Hepatocyte (in vitro differentiated cells): ENCODE results near the gene CSF1R. TPM values are rescaled to one million over a fixed set of nuclear protein-coding genes. Genes with fewer than 3 reads are reported as not detected.
A peak's percentile ranks its signal among the peaks of the same experiment; 100 is the strongest.

Source experiments
- DNase-seq: peaks from one replicate; pipeline ENCODE4 v3.0.0-alpha.2; 2016; ENCODE audit warnings: low spot score
- H2AFZ ChIP-seq: fragments of 200-600 bp; sonication (generic); 2 replicates; pipeline ENCODE4 v1.6.0; 2016; ENCODE audit warnings: antibody characterized with exemption, mild to moderate bottlenecking
- H3K27ac ChIP-seq: fragments of 200-600 bp; sonication (generic); 2 replicates; pipeline ENCODE4 v1.5.1; 2016; ENCODE audit warnings: mild to moderate bottlenecking
- H3K27me3 ChIP-seq: fragments of 200-600 bp; sonication (generic); 2 replicates; pipeline ENCODE4 v1.6.1; 2016
- H3K36me3 ChIP-seq: fragments of 200-600 bp; sonication (generic); replicated peaks from 2 replicates; pipeline ENCODE4 v1.5.1; 2016; ENCODE audit warnings: low read depth; ENCODE audit not compliant: insufficient read depth
- H3K4me1 ChIP-seq: fragments of 200-600 bp; sonication (generic); 2 replicates; pipeline ENCODE4 v1.5.1; 2016; ENCODE audit warnings: mild to moderate bottlenecking, moderate library complexity; ENCODE audit not compliant: insufficient read depth
- H3K4me2 ChIP-seq: fragments of 200-600 bp; sonication (generic); 2 replicates; pipeline ENCODE4 v1.6.0; 2016
- H3K4me3 ChIP-seq: fragments of 200-600 bp; sonication (generic); 2 replicates; pipeline ENCODE4 v1.5.1; 2016; ENCODE audit warnings: mild to moderate bottlenecking
- H3K79me2 ChIP-seq: fragments of 200-600 bp; sonication (generic); 2 replicates; pipeline ENCODE4 v1.6.0; 2017; ENCODE audit warnings: mild to moderate bottlenecking
- H3K9me2 ChIP-seq: fragments of 200-600 bp; sonication (generic); replicated peaks from 2 replicates; pipeline ENCODE4 v1.6.0; 2017; ENCODE audit warnings: mild to moderate bottlenecking; ENCODE audit not compliant: insufficient read depth
- H3K9me3 ChIP-seq: fragments of 200-600 bp; sonication (generic); 2 replicates; pipeline ENCODE4 v1.5.1; 2016; ENCODE audit warnings: low read depth, mild to moderate bottlenecking
- H4K20me1 ChIP-seq: fragments of 200-600 bp; sonication (generic); 2 replicates; pipeline ENCODE4 v1.6.0; 2016; ENCODE audit warnings: mild to moderate bottlenecking; ENCODE audit not compliant: insufficient read depth, poor library complexity, severe bottlenecking
- EZH2 ChIP-seq: fragments of 200-600 bp; sonication (generic); IDR thresholded peaks from 2 replicates; pipeline ENCODE4 v1.6.1; 2016; ENCODE audit warnings: antibody characterized with exemption, mild to moderate bottlenecking, borderline replicate concordance
- EZH2phosphoT487 ChIP-seq: fragments of 200-600 bp; sonication (generic); IDR thresholded peaks from one replicate; pipeline ENCODE4 v1.6.1; 2018; ENCODE audit warnings: antibody characterized with exemption, mild to moderate bottlenecking, low read depth, moderate library complexity; ENCODE audit not compliant: unreplicated experiment, severe bottlenecking
- WGBS: methylation state at CpG from one replicate; pipeline ENCODE4 v1.1.6; 2016; ENCODE audit warnings: low lambda C conversion rate; ENCODE audit errors: missing lambda C conversion rate; 5-methylcytosine and 5-hydroxymethylcytosine counted together
- polyA plus RNA-seq: library from polyadenylated mRNA; unstranded; fragments of >200 nt; fragmentation: Nextera tagmentation; extraction: Ambion mirVana; gene quantifications from 2 replicates; pipeline ENCODE4 v1.2.1, GENCODE V29; 2016
- total RNA-seq: library from RNA; depleted of rRNA; stranded (reverse); fragments of >200 nt; gene quantifications from 2 replicates; pipeline ENCODE4 v1.2.3, GENCODE V29; 2014
- TF ChIP-seq, protein P1 (sequence below): fragments of 200-600 bp; sonication (generic); IDR thresholded peaks from 2 replicates; pipeline ENCODE4 v1.5.1; 2016; ENCODE audit warnings: antibody characterized with exemption, mild to moderate bottlenecking; ENCODE audit not compliant: poor library complexity

Gene CSF1R
- total and polyA plus RNA-seq, 2 experiments from 2014 or later, result 3.6 to 4.7 TPM

DNA sequence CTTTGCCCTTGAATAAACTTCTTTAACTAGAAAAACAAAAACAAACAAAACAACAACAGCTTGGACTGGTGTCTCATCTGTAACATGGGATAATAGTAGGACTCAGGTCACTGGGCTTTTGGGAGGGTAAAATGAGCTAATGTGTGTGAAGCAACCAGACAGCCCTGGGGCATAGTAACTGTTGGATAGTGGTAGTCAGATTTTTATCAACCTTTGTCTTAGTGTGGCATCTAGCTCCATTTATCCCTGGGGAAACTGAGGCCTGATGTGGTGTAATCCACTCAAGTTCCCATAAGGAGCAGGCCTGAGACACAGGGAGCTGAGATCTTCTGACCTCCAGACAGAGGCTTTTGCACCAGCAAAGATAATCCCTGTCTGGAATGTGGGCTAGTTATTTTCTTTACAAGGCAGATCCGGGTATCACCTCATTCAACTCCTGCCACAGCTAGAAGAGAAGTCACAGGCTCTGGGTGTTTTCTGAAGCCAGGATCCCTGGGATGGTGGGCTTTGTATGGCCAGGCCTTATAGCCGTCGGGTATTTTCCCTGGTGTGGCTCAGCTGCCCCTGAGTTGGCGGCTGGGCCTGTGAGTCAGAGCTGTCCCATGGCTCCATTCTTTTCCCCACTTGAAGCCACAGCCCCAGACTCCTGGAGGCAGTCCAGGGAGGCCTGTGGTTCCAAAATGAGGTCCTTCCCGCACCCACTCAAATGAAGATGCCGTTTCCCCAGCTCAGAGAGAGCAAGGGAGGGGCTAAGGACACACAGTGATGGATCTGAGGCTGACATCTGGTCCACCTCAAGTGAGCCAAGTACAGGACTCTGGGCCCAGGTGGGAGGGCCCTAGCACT, 26.1 kb upstream of the CSF1R start:
- no peaks in the 10 kb centered on the region for H3K27me3 ChIP-seq
- no peaks in the 10 kb centered on the region for H3K9me3 ChIP-seq
- H3K9me2 ChIP-seq, result no peaks in the 10 kb centered on the region
- no peak for TF ChIP-seq EZH2phosphoT487
- TF ChIP-seq EZH2, result no peak
- TF ChIP-seq, protein P1, sequence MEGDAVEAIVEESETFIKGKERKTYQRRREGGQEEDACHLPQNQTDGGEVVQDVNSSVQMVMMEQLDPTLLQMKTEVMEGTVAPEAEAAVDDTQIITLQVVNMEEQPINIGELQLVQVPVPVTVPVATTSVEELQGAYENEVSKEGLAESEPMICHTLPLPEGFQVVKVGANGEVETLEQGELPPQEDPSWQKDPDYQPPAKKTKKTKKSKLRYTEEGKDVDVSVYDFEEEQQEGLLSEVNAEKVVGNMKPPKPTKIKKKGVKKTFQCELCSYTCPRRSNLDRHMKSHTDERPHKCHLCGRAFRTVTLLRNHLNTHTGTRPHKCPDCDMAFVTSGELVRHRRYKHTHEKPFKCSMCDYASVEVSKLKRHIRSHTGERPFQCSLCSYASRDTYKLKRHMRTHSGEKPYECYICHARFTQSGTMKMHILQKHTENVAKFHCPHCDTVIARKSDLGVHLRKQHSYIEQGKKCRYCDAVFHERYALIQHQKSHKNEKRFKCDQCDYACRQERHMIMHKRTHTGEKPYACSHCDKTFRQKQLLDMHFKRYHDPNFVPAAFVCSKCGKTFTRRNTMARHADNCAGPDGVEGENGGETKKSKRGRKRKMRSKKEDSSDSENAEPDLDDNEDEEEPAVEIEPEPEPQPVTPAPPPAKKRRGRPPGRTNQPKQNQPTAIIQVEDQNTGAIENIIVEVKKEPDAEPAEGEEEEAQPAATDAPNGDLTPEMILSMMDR, result no peak
- H3K36me3 ChIP-seq, result no peaks in the 10 kb centered on the region
- H4K20me1 ChIP-seq, result no peaks in the 10 kb centered on the region
- H3K4me2 ChIP-seq, result no peak overlapping the region
- H2AFZ ChIP-seq, result no peak overlapping the region
- whole genome bisulfite sequencing, result 46% methylated on average over 6 of the region's 6 CpGs
- H3K4me3 ChIP-seq, result no peak overlapping the region
- peak overlapping the region; percentile 64 for H3K27ac ChIP-seq
- DNase-seq, result peak; percentile 41
- H3K4me1 ChIP-seq, result peaks cover 24% of the 10 kb centered on the region
- no peaks in the 10 kb centered on the region for H3K79me2 ChIP-seq

DNA sequence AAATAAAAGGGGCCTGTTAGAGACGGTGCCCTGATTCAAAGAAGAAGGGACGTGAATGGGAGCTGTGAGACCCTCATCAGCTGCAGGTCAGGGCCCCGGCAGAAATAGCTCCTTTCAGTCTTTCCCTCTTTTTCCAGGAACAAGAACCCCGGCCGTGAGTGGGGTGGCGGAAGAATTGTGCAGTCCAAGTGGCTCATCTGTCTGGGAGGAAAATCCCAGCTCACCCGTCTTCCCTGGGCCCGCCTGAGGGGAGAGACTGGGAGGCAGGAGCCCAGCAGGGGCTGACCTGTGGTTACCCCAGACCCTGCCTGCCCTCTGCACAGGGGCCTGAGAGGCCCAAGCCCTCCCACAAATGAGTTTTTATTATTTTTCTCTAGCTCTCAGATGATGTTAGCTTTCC, 24.8 kb upstream of the CSF1R start:
- no peaks in the 10 kb centered on the region for H3K79me2 ChIP-seq
- H3K27me3 ChIP-seq, result no peaks in the 10 kb centered on the region
- 86% methylated on average over 8 of the region's 8 CpGs for WGBS
- no peak overlapping the region for H3K4me2 ChIP-seq
- no peaks in the 10 kb centered on the region for H4K20me1 ChIP-seq
- no peak overlapping the region for H3K27ac ChIP-seq
- H2AFZ ChIP-seq, result no peak overlapping the region
- no peak overlapping the region for H3K4me3 ChIP-seq
- DNase-seq, result no peak
- H3K9me3 ChIP-seq, result no peaks in the 10 kb centered on the region
- H3K4me1 ChIP-seq, result peaks cover 36% of the 10 kb centered on the region
- H3K36me3 ChIP-seq, result no peaks in the 10 kb centered on the region
- no peaks in the 10 kb centered on the region for H3K9me2 ChIP-seq
- TF ChIP-seq EZH2 (no peak), EZH2phosphoT487 (no peak)
- TF ChIP-seq, protein P1, result no peak

DNA sequence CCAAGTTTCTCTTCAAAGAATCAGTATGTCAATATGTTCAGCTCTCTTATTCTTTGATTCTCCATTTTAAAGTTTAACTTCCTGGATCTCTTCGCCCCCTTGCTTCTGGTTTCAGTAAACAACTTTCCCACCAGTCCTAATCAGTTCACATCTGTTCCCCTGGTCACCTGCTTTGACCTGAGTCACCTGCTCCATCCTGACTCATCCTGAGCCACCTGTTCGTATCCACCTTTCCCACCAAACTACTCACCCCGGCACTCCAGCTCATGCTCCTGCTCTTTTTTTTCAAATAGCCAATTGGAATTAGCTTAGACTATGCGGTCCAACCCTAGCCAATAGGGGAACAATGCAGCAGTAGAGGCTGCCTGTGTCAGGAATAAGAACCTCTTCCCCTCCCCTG, 23.6 kb upstream of the CSF1R start:
- H3K4me2 ChIP-seq, result no peak overlapping the region
- H3K4me3 ChIP-seq, result no peak overlapping the region
- no peaks in the 10 kb centered on the region for H3K9me3 ChIP-seq
- TF ChIP-seq EZH2phosphoT487 (no peak), EZH2 (no peak)
- TF ChIP-seq, protein P1, result no peak
- no peaks in the 10 kb centered on the region for H3K9me2 ChIP-seq
- DNase-seq, result peak; percentile 41
- no peak overlapping the region for H2AFZ ChIP-seq
- H3K4me1 ChIP-seq, result peaks cover 36% of the 10 kb centered on the region
- H3K79me2 ChIP-seq, result no peaks in the 10 kb centered on the region
- WGBS, result 57% methylated on average over 4 of the region's 4 CpGs
- no peak overlapping the region for H3K27ac ChIP-seq
- H3K36me3 ChIP-seq, result no peaks in the 10 kb centered on the region
- H3K27me3 ChIP-seq, result no peaks in the 10 kb centered on the region
- H4K20me1 ChIP-seq, result no peaks in the 10 kb centered on the region
